HCT116 (cell line): ENCODE measurements around the gene SCP2. TPM values are rescaled to one million over a fixed set of nuclear protein-coding genes. Genes with fewer than 3 reads are reported as not detected.

Source experiments
- ATAC-seq: fragments of 200-7000 bp; cut with Tn5 transposase; 2 replicates; pipeline ENCODE4 v1.9.1; 2020; ENCODE audit warnings: mild to moderate bottlenecking, moderate library complexity
- BruUV-seq: library from RNA; stranded (reverse); fragments of 400-500 nt; replicated peaks from 2 replicates; lab custom pipeline; 2021; lab: Mats Ljungman, UMichigan
- CTCF ChIA-PET: fragments of 300-600 bp; sonication (Branson Sonifier 250); formaldehyde crosslinking; loops from one replicate; lab custom pipeline; 2021; ENCODE audit warnings: antibody characterized with exemption; lab: Charles Lee
- POLR2A ChIA-PET: fragments of 300-600, 350-600 bp; sonication (Branson Sonifier 250); formaldehyde crosslinking; loops from one replicate; lab custom pipeline; 2021; ENCODE audit warnings: antibody characterized with exemption; lab: Charles Lee
- RAD21 ChIA-PET, 2 experiments: fragments of 300-600 bp; sonication (Branson Sonifier 250); formaldehyde crosslinking; loops; one replicate each; lab custom pipeline; 2023; ENCODE audit warnings: low total read pairs in 2 of 2; ENCODE audit not compliant: uncharacterized antibody in 2 of 2, unreplicated experiment in 2 of 2, low non-redundant PET in 1 of 2; lab: Charles Lee
- DNase-seq: peaks from one replicate; pipeline ENCODE4 v3.0.0-alpha.2; 2010; ENCODE audit warnings: low read depth, low spot score
- H2AFZ ChIP-seq: fragments of 200-600 bp; shearing (Covaris generic), sonication (generic); 2 replicates; pipeline ENCODE4 v1.6.1; 2017; ENCODE audit warnings: low read depth, mixed run types, mixed read lengths, antibody characterized with exemption, low read length; ENCODE audit not compliant: poor library complexity, severe bottlenecking
- H3K27ac ChIP-seq: 2 replicates; pipeline ENCODE4 v1.5.1; 2012; ENCODE audit warnings: low read depth, low read length
- H3K27me3 ChIP-seq: fragments of 200-600 bp; sonication (generic); 2 replicates; pipeline ENCODE4 v1.6.1; 2016; ENCODE audit warnings: mixed run types, low read length, mixed read lengths; ENCODE audit not compliant: insufficient read depth
- H3K36me3 ChIP-seq, 2 experiments: fragments of 200-500 bp in 1 of 2; fragments of 200-600 bp in 1 of 2; sonication (Bioruptor generic) in 1 of 2; sonication (generic) in 1 of 2; 2 replicates each; pipeline versions ENCODE4 v1.5.1 to v1.6.1; 2014 to 2016; ENCODE audit warnings: low read length in 2 of 2, inconsistent platforms in 1 of 2, mixed read lengths in 1 of 2, mixed run types in 1 of 2; ENCODE audit not compliant: insufficient read depth in 2 of 2, control insufficient read depth in 1 of 2
- H3K4me1 ChIP-seq, 2 experiments: fragments of 200-600 bp in 1 of 2; sonication (generic) in 1 of 2; 2 replicates each; pipeline versions ENCODE4 v1.5.1 to v1.6.1; 2012 to 2017; ENCODE audit warnings: low read length in 2 of 2, inconsistent platforms in 1 of 2, mild to moderate bottlenecking in 1 of 2, mixed read lengths in 1 of 2, mixed run types in 1 of 2, moderate library complexity in 1 of 2; ENCODE audit not compliant: insufficient read depth in 2 of 2, control insufficient read depth in 1 of 2
- H3K4me2 ChIP-seq: fragments of 200-600 bp; sonication (generic); 2 replicates; pipeline ENCODE4 v1.6.1; 2017; ENCODE audit warnings: mixed run types, low read length, mixed read lengths
- H3K4me3 ChIP-seq, 2 experiments: fragments of 200-600 bp in 1 of 2; sonication (generic) in 1 of 2; replicated peaks in 1 of 2; 2 replicates each; pipeline ENCODE4 v1.5.1; 2011 to 2016; ENCODE audit warnings: low read length in 2 of 2, control low read depth in 1 of 2, low read depth in 1 of 2, mild to moderate bottlenecking in 1 of 2, mixed read lengths in 1 of 2, mixed run types in 1 of 2
- H3K79me2 ChIP-seq: fragments of 200-600 bp; sonication (generic); 2 replicates; pipeline ENCODE4 v1.6.1; 2017; ENCODE audit warnings: mild to moderate bottlenecking, mixed run types, low read length, moderate library complexity, mixed read lengths; ENCODE audit not compliant: insufficient read depth
- H3K9ac ChIP-seq: fragments of 200-600 bp; sonication (generic); 2 replicates; pipeline ENCODE4 v1.6.1; 2016; ENCODE audit warnings: low read length, mixed read lengths
- H3K9me2 ChIP-seq: fragments of 200-600 bp; sonication (generic), shearing (Covaris generic); 2 replicates; pipeline ENCODE4 v1.6.1; 2017; ENCODE audit warnings: mixed run types, mild to moderate bottlenecking, moderate library complexity; ENCODE audit not compliant: insufficient read depth
- H3K9me3 ChIP-seq, 2 experiments: fragments of 200-500 bp in 1 of 2; fragments of 200-600 bp in 1 of 2; sonication (Bioruptor generic) in 1 of 2; sonication (generic) in 1 of 2; 2 replicates each; pipeline ENCODE4 v1.6.1; 2014 to 2017; ENCODE audit warnings: low read length in 2 of 2, mixed read lengths in 2 of 2, inconsistent platforms in 1 of 2, low read depth in 1 of 2, mild to moderate bottlenecking in 1 of 2, mixed run types in 1 of 2, moderate library complexity in 1 of 2; ENCODE audit not compliant: control insufficient read depth in 1 of 2, insufficient read depth in 1 of 2
- H4K20me1 ChIP-seq: fragments of 200-600 bp; sonication (generic), shearing (Covaris generic); 2 replicates; pipeline ENCODE4 v1.6.1; 2017; ENCODE audit warnings: mixed run types, mild to moderate bottlenecking, moderate library complexity; ENCODE audit not compliant: insufficient read depth
- CBX3 ChIP-seq: IDR thresholded peaks from 2 replicates; pipeline ENCODE4 v1.6.1; 2012; ENCODE audit warnings: low read depth
- CEBPB ChIP-seq: IDR thresholded peaks from 2 replicates; pipeline ENCODE4 v1.6.1; 2012; ENCODE audit warnings: low read depth
- EGR1 ChIP-seq: IDR thresholded peaks from 2 replicates; pipeline ENCODE4 v1.6.1; 2012; ENCODE audit warnings: low read depth
- ELF1 ChIP-seq: IDR thresholded peaks from 2 replicates; pipeline ENCODE4 v1.6.1; 2012; ENCODE audit warnings: low read depth, borderline replicate concordance
- EZH2 ChIP-seq: fragments of 200-600 bp; sonication (generic); IDR thresholded peaks from 2 replicates; pipeline ENCODE4 v1.6.1; 2017; ENCODE audit warnings: antibody characterized with exemption, mixed run types
- POLR2A ChIP-seq: IDR thresholded peaks from 2 replicates; pipeline ENCODE4 v1.7.0; 2011; ENCODE audit warnings: borderline replicate concordance; ENCODE audit not compliant: insufficient read depth, insufficient read length; ENCODE audit errors: extremely low read depth
- RAD21 ChIP-seq: IDR thresholded peaks from 2 replicates; pipeline ENCODE4 v1.6.1; 2012; ENCODE audit warnings: low read depth, mild to moderate bottlenecking
- SP1 ChIP-seq: IDR thresholded peaks from 2 replicates; pipeline ENCODE4 v1.6.1; 2012; ENCODE audit warnings: low read depth
- ZFX ChIP-seq: fragments of 450-650 bp; IDR thresholded peaks from 2 replicates; pipeline ENCODE4 v1.6.1; 2017
- intact Hi-C: fragments of 100-400 bp; cut with micrococcal nuclease; formaldehyde crosslinking; loops from 2 replicates; pipeline ENCODE4 v1.10.0; 2022
- total RNA-seq: library from RNA; stranded (reverse); gene quantifications from one replicate; pipeline ENCODE4 v1.2.1, GENCODE V29; 2021; ENCODE audit not compliant: unreplicated experiment
- TF ChIP-seq, protein P1 (sequence below): IDR thresholded peaks from 2 replicates; pipeline ENCODE4 v1.6.1; 2012
- TF ChIP-seq, protein P2 (sequence below): IDR thresholded peaks from 2 replicates; pipeline ENCODE4 v1.6.1; 2011; ENCODE audit warnings: mild to moderate bottlenecking, low read length, moderate library complexity; ENCODE audit not compliant: insufficient replicate concordance; ENCODE audit errors: extremely low read depth

Gene SCP2
- total RNA-seq, 1 experiment from 2014 or later = 62.0 TPM

DNA sequence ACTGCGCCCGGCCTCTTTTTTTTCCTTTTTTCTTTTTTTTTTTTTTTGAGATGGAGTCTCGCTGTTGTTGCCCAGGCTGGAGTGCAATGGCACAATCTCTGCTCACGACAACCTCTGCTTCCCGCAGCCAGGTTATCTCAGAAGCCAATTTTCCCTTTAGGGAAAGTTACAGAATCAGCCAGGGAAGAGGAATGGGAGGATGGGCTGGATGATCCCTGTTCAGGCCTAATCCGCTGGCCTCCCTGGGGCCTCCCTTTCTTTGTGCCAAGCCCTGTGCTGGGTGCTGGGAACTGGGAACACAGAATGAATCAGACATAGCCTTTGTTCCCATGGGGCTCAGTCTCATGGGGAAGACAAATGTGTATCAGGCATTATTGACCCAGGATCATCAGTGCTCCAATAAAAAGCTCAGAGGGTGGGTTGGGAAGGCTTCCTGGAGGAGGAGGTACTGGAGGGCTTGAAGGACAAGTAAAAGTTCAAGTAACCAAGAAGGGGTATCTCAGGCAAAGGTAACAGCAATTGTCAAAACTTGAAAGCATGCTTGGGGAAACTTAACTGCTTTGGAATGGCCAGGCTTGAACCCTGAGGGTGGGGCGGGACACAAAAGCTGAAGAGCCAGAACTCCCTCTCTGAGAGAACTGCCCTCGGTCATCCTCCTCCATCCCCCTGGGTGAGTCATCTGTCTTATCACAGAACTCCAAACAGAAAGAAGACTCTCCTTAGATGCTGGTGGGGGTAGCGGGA, 19.8 kb upstream of the SCP2 start:
- H4K20me1 ChIP-seq = no peaks in the 10 kb centered on the region
- no peaks in the 10 kb centered on the region for H3K79me2 ChIP-seq
- DNase-seq = no peak
- no peaks in the 10 kb centered on the region for H3K9me2 ChIP-seq
- ChIA-PET POLR2A (no interaction called here), RAD21 (no interaction called here), CTCF (interaction anchor here (1.1 kb wide), 1 partner anchor 10 kb away, joined by 3 read pairs; no protein-coding TSS in a partner anchor)
- no TSS peak for BruUV-seq
- H3K4me3 ChIP-seq = no peak overlapping the region
- intact Hi-C loops = no loop called here
- H3K27ac ChIP-seq = no peak overlapping the region
- ATAC-seq = no peak
- no peak for TF ChIP-seq CBX3
- TF ChIP-seq POLR2A = no peak
- TF ChIP-seq RAD21 = no peak
- TF ChIP-seq, protein P1, sequence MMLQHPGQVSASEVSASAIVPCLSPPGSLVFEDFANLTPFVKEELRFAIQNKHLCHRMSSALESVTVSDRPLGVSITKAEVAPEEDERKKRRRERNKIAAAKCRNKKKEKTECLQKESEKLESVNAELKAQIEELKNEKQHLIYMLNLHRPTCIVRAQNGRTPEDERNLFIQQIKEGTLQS = no peak
- no peak overlapping the region for H3K9ac ChIP-seq
- H3K4me1 ChIP-seq = peaks cover 0 to 10% of the 10 kb centered on the region in 2 experiments; a peak in 2 of 4 replicates
- H3K27me3 ChIP-seq = no peaks in the 10 kb centered on the region
- no peak overlapping the region for H2AFZ ChIP-seq
- no peak overlapping the region for H3K4me2 ChIP-seq
- no peaks in the 10 kb centered on the region for H3K36me3 ChIP-seq
- no peaks in the 10 kb centered on the region for H3K9me3 ChIP-seq

DNA sequence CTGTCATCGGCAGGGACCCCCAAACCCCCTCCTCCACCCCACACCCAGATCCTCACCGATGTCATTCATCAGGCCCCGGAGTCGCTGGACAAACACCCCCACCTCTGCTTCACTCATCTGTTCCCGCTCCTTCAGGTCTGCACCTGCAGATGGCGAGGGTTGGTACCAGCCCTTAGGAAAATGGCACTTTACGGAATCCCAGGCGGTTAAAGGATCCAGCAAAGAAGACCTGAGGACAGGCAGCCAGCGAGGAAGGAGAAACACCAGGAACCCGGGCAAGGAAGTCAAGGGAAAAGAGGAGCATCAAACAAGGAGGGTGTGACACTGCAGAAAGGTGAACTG, 19.3 kb upstream of the SCP2 start:
- no TSS peak for BruUV-seq
- H3K4me3 ChIP-seq = no peak overlapping the region
- DNase-seq (no peak), ATAC-seq (no peak)
- H3K27ac ChIP-seq = no peak overlapping the region
- no peak overlapping the region for H3K9ac ChIP-seq
- RAD21 ChIA-PET = no interaction called here
- TF ChIP-seq, protein P2, sequence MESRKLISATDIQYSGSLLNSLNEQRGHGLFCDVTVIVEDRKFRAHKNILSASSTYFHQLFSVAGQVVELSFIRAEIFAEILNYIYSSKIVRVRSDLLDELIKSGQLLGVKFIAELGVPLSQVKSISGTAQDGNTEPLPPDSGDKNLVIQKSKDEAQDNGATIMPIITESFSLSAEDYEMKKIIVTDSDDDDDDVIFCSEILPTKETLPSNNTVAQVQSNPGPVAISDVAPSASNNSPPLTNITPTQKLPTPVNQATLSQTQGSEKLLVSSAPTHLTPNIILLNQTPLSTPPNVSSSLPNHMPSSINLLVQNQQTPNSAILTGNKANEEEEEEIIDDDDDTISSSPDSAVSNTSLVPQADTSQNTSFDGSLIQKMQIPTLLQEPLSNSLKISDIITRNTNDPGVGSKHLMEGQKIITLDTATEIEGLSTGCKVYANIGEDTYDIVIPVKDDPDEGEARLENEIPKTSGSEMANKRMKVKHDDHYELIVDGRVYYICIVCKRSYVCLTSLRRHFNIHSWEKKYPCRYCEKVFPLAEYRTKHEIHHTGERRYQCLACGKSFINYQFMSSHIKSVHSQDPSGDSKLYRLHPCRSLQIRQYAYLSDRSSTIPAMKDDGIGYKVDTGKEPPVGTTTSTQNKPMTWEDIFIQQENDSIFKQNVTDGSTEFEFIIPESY = no peak
- TF ChIP-seq ELF1 (no peak), ZFX (no peak), SP1 (no peak), EZH2 (no peak), EGR1 (no peak), CEBPB (no peak)
- TF ChIP-seq, protein P1 = no peak
- no peaks in the 10 kb centered on the region for H3K79me2 ChIP-seq
- peaks cover 0 to 10% of the 10 kb centered on the region in 2 experiments; a peak in 2 of 4 replicates for H3K4me1 ChIP-seq
- H3K4me2 ChIP-seq = no peak overlapping the region
- H3K27me3 ChIP-seq = no peaks in the 10 kb centered on the region
- H3K9me3 ChIP-seq = no peaks in the 10 kb centered on the region
- no peaks in the 10 kb centered on the region for H4K20me1 ChIP-seq
- no peaks in the 10 kb centered on the region for H3K36me3 ChIP-seq
- CTCF ChIA-PET = no interaction called here
- POLR2A ChIA-PET = no interaction called here
- no peaks in the 10 kb centered on the region for H3K9me2 ChIP-seq
- intact Hi-C loops = no loop called here
- no peak overlapping the region for H2AFZ ChIP-seq
